GM12891 (cell line): ENCODE measurements around the gene NPSR1.

ENCODE experiments used
- DNase-seq: peaks from one replicate; pipeline ENCODE4 v3.0.0; 2011; ENCODE audit warnings: low spot score; ENCODE audit not compliant: insufficient read length
- FAIRE-seq: peaks from 2 replicates; lab custom pipeline; 2011; peaks lifted over from hg19 to GRCh38; lab: Jason Lieb, UNC
- PAX5 ChIP-seq: IDR thresholded peaks from 2 replicates; pipeline ENCODE4 v1.6.1; 2011; ENCODE audit warnings: low read length, moderate library complexity, mild to moderate bottlenecking; ENCODE audit not compliant: insufficient read depth, severe bottlenecking
- POLR2A ChIP-seq: IDR thresholded peaks from 2 replicates; pipeline ENCODE4 v1.6.1; 2011; ENCODE audit warnings: low read depth, low read length, control low read depth
- POLR2AphosphoS5 ChIP-seq: IDR thresholded peaks from 2 replicates; pipeline ENCODE4 v1.6.1; 2011; ENCODE audit warnings: low read depth, low read length, control low read depth
- POU2F2 ChIP-seq: IDR thresholded peaks from 2 replicates; pipeline ENCODE4 v1.6.1; 2011; ENCODE audit warnings: low read depth, mild to moderate bottlenecking, control low read depth, low read length, moderate library complexity
- SPI1 ChIP-seq: IDR thresholded peaks from 2 replicates; pipeline ENCODE4 v1.6.1; 2011; ENCODE audit warnings: low read depth, low read length, control low read depth
- TAF1 ChIP-seq: IDR thresholded peaks from 2 replicates; pipeline ENCODE4 v1.6.1; 2011; ENCODE audit warnings: low read depth, low read length, control low read depth

The NPSR1 gene

GRCh38 chr7:34841326-34841725, 183.3 kb downstream of the NPSR1 start:
- DNase-seq (no peak), FAIRE-seq (no peak)
- no peak for TF ChIP-seq POLR2A
- no peak for TF ChIP-seq SPI1
- TF ChIP-seq POU2F2: no peak
- no peak for TF ChIP-seq PAX5
- no peak for TF ChIP-seq TAF1
- TF ChIP-seq POLR2AphosphoS5: no peak

DNA sequence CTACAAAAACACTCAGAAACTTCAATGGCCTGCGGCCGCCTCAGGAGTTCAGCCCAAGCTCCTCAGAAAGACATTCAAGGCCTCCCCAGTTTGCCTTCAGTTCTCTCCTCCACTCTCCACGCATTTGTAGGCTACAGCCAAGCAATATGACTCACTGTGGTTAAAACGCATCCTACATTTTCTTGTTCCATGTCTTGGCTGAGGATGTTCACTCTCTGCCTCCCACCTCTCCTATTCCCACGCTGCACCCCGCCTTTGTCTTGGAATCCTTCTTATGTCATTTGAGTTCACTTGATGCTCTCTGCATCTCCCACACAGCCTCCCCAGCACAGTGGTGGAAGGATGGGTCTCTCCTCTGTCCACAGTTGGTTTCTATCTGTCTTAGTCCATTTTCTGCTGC, 184.8 kb downstream of the NPSR1 start:
- FAIRE-seq (no peak), DNase-seq (no peak)
- TF ChIP-seq POU2F2 (no peak), PAX5 (no peak)

DNA sequence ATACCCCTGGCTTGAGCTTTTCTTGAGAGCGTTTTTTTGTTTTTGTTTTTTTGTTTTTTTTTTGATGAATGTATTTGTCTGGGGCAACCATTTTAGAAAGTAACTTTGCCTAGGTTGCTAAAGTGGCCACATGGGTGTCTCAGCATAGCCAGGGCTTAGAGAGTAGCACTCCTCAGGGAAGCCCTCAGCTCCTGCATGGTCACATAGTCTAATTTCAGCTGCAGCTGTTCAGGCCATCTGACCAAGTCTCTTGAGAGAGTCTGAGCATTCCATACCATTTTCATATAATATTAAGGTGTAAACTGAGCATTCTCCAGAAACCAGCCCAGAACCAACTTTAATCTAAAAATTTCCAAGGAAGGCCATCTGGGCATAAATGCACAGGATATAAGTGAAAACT, 186.4 kb downstream of the NPSR1 start:
- TF ChIP-seq POLR2AphosphoS5: no peak
- no peak for TF ChIP-seq POU2F2
- no peak for FAIRE-seq
- DNase-seq: no peak

DNA sequence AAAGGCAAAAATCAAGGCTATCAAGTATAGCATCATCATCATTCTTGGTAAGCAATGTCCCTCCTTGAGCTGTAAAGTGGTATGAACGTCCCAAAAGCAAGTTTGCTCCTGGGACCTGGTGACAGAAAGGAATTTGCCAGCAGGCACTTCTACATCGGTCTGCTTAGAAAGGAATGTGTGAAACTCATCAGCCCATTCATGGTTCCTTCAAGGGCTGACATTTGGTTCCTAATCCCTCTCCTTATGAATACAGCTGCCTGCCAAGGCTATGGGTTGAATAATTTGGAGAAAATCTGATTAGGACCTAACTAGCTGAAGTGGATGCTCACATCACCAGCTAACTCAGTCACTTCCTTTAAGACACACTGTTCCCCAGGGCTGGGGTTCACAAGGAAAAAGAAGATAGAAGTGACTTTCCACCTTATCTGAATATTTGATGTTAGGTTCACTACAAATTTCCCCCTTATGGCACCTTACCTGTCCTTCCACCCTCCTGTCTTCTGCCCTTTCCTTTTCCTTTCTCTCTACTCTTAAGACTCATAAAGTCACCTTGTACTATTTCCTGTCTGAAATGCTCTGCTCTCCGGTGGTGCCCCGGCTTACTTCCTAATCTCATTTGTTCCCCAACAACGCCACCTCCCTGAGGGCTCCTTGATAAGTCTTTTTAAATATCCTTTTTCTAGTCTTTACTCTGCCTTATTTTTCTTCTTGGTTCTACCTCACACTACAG, 187.1 kb downstream of the NPSR1 start:
- no peak for DNase-seq
- no peak for TF ChIP-seq PAX5
- TF ChIP-seq POLR2AphosphoS5: no peak
- FAIRE-seq: no peak

- DNase-seq (no peak), FAIRE-seq (no peak)
- TF ChIP-seq TAF1 (no peak), POLR2AphosphoS5 (no peak), PAX5 (no peak), SPI1 (no peak), POU2F2 (no peak), POLR2A (no peak)
These were observed 187.8 kb downstream of the NPSR1 start for GRCh38 chr7:34845666-34846361.

DNA sequence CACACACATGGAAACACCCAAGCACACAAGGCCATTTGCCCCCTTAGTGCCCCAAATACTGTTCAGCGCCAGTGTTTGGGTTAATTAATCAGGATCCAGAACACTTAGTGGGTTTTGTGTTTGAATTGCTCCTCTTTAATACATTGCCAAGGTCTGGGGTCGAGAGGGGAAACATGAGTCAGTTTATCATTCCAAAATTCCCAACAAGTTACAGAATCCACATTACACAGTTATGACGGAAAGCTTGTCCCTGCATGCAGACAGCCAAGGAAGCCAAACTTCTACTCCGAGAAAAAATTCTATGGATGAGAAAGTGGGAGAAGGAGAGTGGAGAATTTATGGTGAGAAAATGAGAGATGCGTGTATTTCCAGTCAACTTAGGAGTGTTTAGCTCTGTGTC, 189.0 kb downstream of the NPSR1 start:
- FAIRE-seq (no peak), DNase-seq (no peak)
- TF ChIP-seq TAF1: no peak
- TF ChIP-seq PAX5: no peak
- no peak for TF ChIP-seq POU2F2
- no peak for TF ChIP-seq POLR2A
- TF ChIP-seq SPI1: no peak
- TF ChIP-seq POLR2AphosphoS5: no peak

DNA sequence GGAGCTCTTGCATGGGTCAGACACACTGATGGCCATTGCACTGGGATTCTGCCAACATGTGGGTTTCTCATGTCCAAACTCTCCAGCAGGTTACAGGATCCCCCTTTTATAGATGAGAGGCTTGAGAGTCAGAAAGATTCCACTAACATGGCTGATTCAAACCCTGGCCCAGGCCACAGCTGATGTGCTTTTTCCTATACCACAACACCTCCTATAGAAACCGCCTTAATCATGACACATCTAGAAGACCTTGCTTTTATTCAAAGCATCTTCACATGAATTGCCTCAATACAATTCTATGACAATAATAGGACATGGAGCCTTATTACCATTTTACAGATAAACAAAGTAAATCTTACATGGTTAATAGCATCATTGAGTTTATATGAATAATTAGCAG, 190.7 kb downstream of the NPSR1 start:
- TF ChIP-seq POLR2A (no peak), POU2F2 (no peak), TAF1 (no peak), POLR2AphosphoS5 (no peak), PAX5 (no peak), SPI1 (no peak)
- DNase-seq (no peak), FAIRE-seq (no peak)

GRCh38 chr7:34849163-34849960, 191.3 kb downstream of the NPSR1 start:
- DNase-seq (no peak), FAIRE-seq (no peak)
- TF ChIP-seq POLR2A: no peak
- TF ChIP-seq POU2F2: no peak
- no peak for TF ChIP-seq PAX5
- no peak for TF ChIP-seq POLR2AphosphoS5
- no peak for TF ChIP-seq SPI1
- TF ChIP-seq TAF1: no peak

GRCh38 chr7:34849986-34850385, 192.0 kb downstream of the NPSR1 start:
- DNase-seq (no peak), FAIRE-seq (no peak)
- TF ChIP-seq POLR2A: no peak
- no peak for TF ChIP-seq POLR2AphosphoS5

DNA sequence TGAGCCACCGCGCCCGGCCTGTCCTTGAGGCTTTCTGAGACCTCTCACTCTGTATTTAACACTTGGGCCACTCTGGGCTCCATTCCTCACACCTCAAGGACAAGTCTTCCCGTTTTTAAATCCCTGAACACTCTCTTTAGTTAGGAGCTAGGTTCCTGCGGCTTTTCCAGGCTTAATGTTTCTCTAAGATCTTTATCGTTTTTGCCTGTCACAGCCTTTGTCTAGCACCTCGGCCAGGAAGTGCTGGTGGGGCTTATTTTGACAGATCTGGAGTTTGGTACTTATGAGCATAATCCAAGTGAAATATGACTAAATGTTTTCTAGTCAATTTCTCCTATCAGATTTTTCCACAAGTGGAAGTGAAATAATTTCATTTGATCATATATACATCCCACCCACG, 192.7 kb downstream of the NPSR1 start:
- no peak for DNase-seq
- FAIRE-seq: no peak
- TF ChIP-seq TAF1: no peak
- no peak for TF ChIP-seq POU2F2
- no peak for TF ChIP-seq SPI1
- TF ChIP-seq POLR2A: no peak
- TF ChIP-seq POLR2AphosphoS5: no peak
- no peak for TF ChIP-seq PAX5
